IPS-NIHi11 (cell line): ENCODE results near the gene LTB.
"Not testable (repeated sequence)": the region's sequence is repeated elsewhere in the genome, so short reads cannot be mapped to it uniquely, and the experiment has no call there.

ENCODE experiments used
- DNase-seq: peaks from one replicate; pipeline ENCODE4 v3.0.0; 2012; ENCODE audit warnings: mixed read lengths, low spot score

Gene LTB

GRCh38 chr6:31575952-31576685, 6.1 kb downstream of the LTB start:
- DNase-seq = no peak

- no peak for DNase-seq
Measured at GRCh38 chr6:31575335-31575901, 6.8 kb downstream of the LTB start, which contains the start of gene TNF. TSS of gene TNF (plus strand) at chr6:31575565. CDS start at chr6:31575742, 177 bp downstream.

- DNase-seq = no peak
Measured at GRCh38 chr6:31574106-31575061, 7.8 kb downstream of the LTB start.

GRCh38 chr6:31573239-31574105, 8.8 kb downstream of the LTB start:
- DNase-seq = no peak

- no peak for DNase-seq
Measured at GRCh38 chr6:31572041-31572911, 9.9 kb downstream of the LTB start, which contains the start of gene LTA. TSS of gene LTA (plus strand) at chr6:31572289. CDS start at chr6:31572743, 454 bp downstream.

- no peak for DNase-seq
Measured at GRCh38 chr6:31569861-31570536, 12.2 kb downstream of the LTB start.

GRCh38 chr6:31568537-31568961, 13.7 kb downstream of the LTB start:
- no peak for DNase-seq

- no peak for DNase-seq
Measured at GRCh38 chr6:31567531-31568370, 14.5 kb downstream of the LTB start.

GRCh38 chr6:31560697-31561058, 21.5 kb downstream of the LTB start:
- DNase-seq = no peak

GRCh38 chr6:31559958-31560696, 22.1 kb downstream of the LTB start:
- DNase-seq = no peak

- DNase-seq = no peak
Measured at GRCh38 chr6:31559606-31559957, 22.6 kb downstream of the LTB start.

- DNase-seq = no peak
Measured at GRCh38 chr6:31558631-31559500, 23.4 kb downstream of the LTB start.

- DNase-seq = no peak
Measured at GRCh38 chr6:31558318-31558625, 24.0 kb downstream of the LTB start.

GRCh38 chr6:31557443-31558317, 24.5 kb downstream of the LTB start:
- no peak for DNase-seq

- no peak for DNase-seq
Measured at GRCh38 chr6:31556307-31556706, 25.9 kb downstream of the LTB start.

GRCh38 chr6:31551371-31551770, 30.9 kb downstream of the LTB start:
- DNase-seq = not testable (repeated sequence)

GRCh38 chr6:31548544-31548873, 33.7 kb downstream of the LTB start:
- DNase-seq = no peak
